GM12878 (cell line): ENCODE data around the gene ADAT3. TPM values are rescaled to one million over a fixed set of nuclear protein-coding genes. Genes with fewer than 3 reads are reported as not detected.

Source experiments
- ATAC-seq: fragments of 200-7000 bp; cut with Tn5 transposase; 3 replicates; pipeline ENCODE4 v1.9.1; 2020; ENCODE audit warnings: mild to moderate bottlenecking, moderate library complexity
- BruUV-seq: library from RNA; stranded (reverse); fragments of 400-500 nt; replicated peaks from 2 replicates; lab custom pipeline; 2021; lab: Mats Ljungman, UMichigan
- CTCF ChIA-PET: fragments of 300-600 bp; sonication (Branson Sonifier 250); formaldehyde crosslinking; extraction: SDS; loops from one replicate; lab custom pipeline; 2021; ENCODE audit warnings: inconsistent platforms; lab: Yijun Ruan, JAX
- POLR2A ChIA-PET: fragments of 350-600 bp; formaldehyde crosslinking; extraction: SDS; loops from one replicate; lab custom pipeline; 2021; ENCODE audit warnings: inconsistent platforms; lab: Charles Lee
- RAD21 ChIA-PET: fragments of 300-600 bp; sonication (Branson Sonifier 250); formaldehyde crosslinking; loops from one replicate; lab custom pipeline; 2023; ENCODE audit warnings: antibody characterized with exemption; ENCODE audit not compliant: unreplicated experiment; lab: Charles Lee
- SMC1A ChIA-PET: fragments of 300-600 bp; sonication (Branson Sonifier 250); formaldehyde crosslinking; loops from one replicate; lab custom pipeline; 2023; ENCODE audit not compliant: unreplicated experiment, uncharacterized antibody; lab: Charles Lee
- DNase-seq: peaks from one replicate; pipeline ENCODE4 v3.0.0-alpha.2; 2011; ENCODE audit warnings: low read depth, low spot score
- FAIRE-seq: peaks from 3 replicates; lab custom pipeline; 2011; peaks lifted over from hg19 to GRCh38; lab: Jason Lieb, UNC
- H2AFZ ChIP-seq: 2 replicates; pipeline ENCODE4 v1.6.0; 2011; ENCODE audit warnings: low read depth, low read length, control low read depth; ENCODE audit not compliant: control insufficient read depth
- H3K27ac ChIP-seq: 2 replicates; pipeline ENCODE4 v1.5.1; 2011; ENCODE audit warnings: control low read depth; ENCODE audit not compliant: control insufficient read depth, insufficient read depth
- H3K27me3 ChIP-seq, 2 experiments: replicated peaks in 1 of 2; 2 replicates each; pipeline versions ENCODE4 v1.6.0 to v1.6.1; 2011; ENCODE audit warnings: low read length in 1 of 2; ENCODE audit not compliant: control insufficient read depth in 2 of 2, insufficient read depth in 2 of 2
- H3K36me3 ChIP-seq, 2 experiments: 2 replicates each; pipeline ENCODE4 v1.5.1; 2011; ENCODE audit warnings: low read length in 1 of 2; ENCODE audit not compliant: control insufficient read depth in 2 of 2, insufficient read depth in 2 of 2
- H3K4me1 ChIP-seq: 2 replicates; pipeline ENCODE4 v1.6.1; 2011; ENCODE audit warnings: mild to moderate bottlenecking, low read length, moderate library complexity, mixed read lengths; ENCODE audit not compliant: control insufficient read depth, insufficient read depth
- H3K4me2 ChIP-seq: 2 replicates; pipeline ENCODE4 v1.6.0; 2011; ENCODE audit warnings: control low read depth; ENCODE audit not compliant: control insufficient read depth, insufficient read depth
- H3K4me3 ChIP-seq: fragments of 200-600 bp; sonication (generic); 2 replicates; pipeline ENCODE4 v1.5.1; 2016
- H3K79me2 ChIP-seq: 2 replicates; pipeline ENCODE4 v1.6.0; 2011; ENCODE audit warnings: low read length; ENCODE audit not compliant: control insufficient read depth, insufficient read depth
- H3K9ac ChIP-seq: 2 replicates; pipeline ENCODE4 v1.8.0; 2011; ENCODE audit warnings: low read length, control low read depth, mixed read lengths; ENCODE audit not compliant: control insufficient read depth, insufficient read depth
- H3K9me3 ChIP-seq: replicated peaks from 3 replicates; pipeline ENCODE4 v1.5.1; 2011; ENCODE audit warnings: mild to moderate bottlenecking, low read length; ENCODE audit not compliant: control insufficient read depth, insufficient read depth
- H4K20me1 ChIP-seq: 2 replicates; pipeline ENCODE4 v1.6.0; 2011; ENCODE audit not compliant: control insufficient read depth, insufficient read depth
- GATAD2B ChIP-seq: fragments of 450-650 bp; conservative IDR thresholded peaks from 2 replicates; pipeline ENCODE4 v1.6.1; 2017; ENCODE audit warnings: low read depth, mild to moderate bottlenecking, moderate library complexity
- SRF ChIP-seq, 2 experiments: IDR thresholded peaks; 2 replicates each; pipeline ENCODE4 v1.6.1; 2011; ENCODE audit warnings: low read depth in 2 of 2, low read length in 2 of 2, mild to moderate bottlenecking in 1 of 2, moderate library complexity in 1 of 2
- STAT3 ChIP-seq: IDR thresholded peaks from 2 replicates; pipeline ENCODE4 v1.6.1; 2011; ENCODE audit warnings: low read depth, low read length, improper control_type of control experiment
- TCF7 ChIP-seq: IDR thresholded peaks from 2 replicates; pipeline ENCODE4 v1.6.1; 2014; ENCODE audit warnings: antibody characterized with exemption, borderline replicate concordance
- WGBS: methylation state at CpG from one replicate; pipeline ENCODE4 v1.1.6; 2016; ENCODE audit warnings: low lambda C conversion rate; ENCODE audit not compliant: insufficient replicate concordance, insufficient coverage; ENCODE audit errors: missing lambda C conversion rate; 5-methylcytosine and 5-hydroxymethylcytosine counted together
- in situ Hi-C: fragments of 300-500 bp; cut with MboI; formaldehyde crosslinking; loops from 9 replicates; pipeline ENCODE4 v1.14.3; 2018; ENCODE audit warnings: mixed read lengths
- intact Hi-C: fragments of 100-400 bp; cut with micrococcal nuclease; formaldehyde crosslinking; loops from one replicate; pipeline ENCODE4 v1.14.2; 2022; ENCODE audit not compliant: unreplicated experiment
- polyA plus RNA-seq, 11 experiments: library from polyadenylated mRNA; depleted of rRNA in 4 of 11; unstranded in 6 of 11; stranded (reverse) in 5 of 11; fragments of >200 nt; fragmentation: Nextera tagmentation in 4 of 11; fragmentation: Illumina TruSeq in 1 of 11; extraction: Ambion mirVana in 4 of 11; extraction: Trizol in 1 of 11; gene quantifications; 1 replicate in 1 of 11; 2 replicates in 10 of 11; pipeline versions ENCODE4 v1.2.1 to v1.2.3, GENCODE V29; 2011 to 2016; ENCODE audit warnings: inconsistent platforms in 2 of 11, missing spikeins in 2 of 11, low read depth in 1 of 11
- total RNA-seq, 4 experiments: library from RNA; depleted of rRNA in 3 of 4; stranded (reverse); fragments of >200 nt in 3 of 4; fragmentation: Illumina TruSeq in 1 of 4; extraction: Trizol in 1 of 4; gene quantifications; 2 replicates each; pipeline versions ENCODE4 v1.2.1 to v1.2.3, GENCODE V29; 2013 to 2021
- TF ChIP-seq, protein P1 (sequence below): fragments of 450-650 bp; conservative IDR thresholded peaks from 2 replicates; pipeline ENCODE4 v1.6.1; 2017; ENCODE audit warnings: mild to moderate bottlenecking, moderate library complexity
- TF ChIP-seq, protein P2 (sequence below): IDR thresholded peaks from 2 replicates; pipeline ENCODE4 v1.6.1; 2012; ENCODE audit warnings: improper control_type of control experiment, low read depth, low read length; ENCODE audit not compliant: insufficient replicate concordance

ADAT3 gene
- total and polyA plus RNA-seq, 10 of the 15 experiments (the other 5 are each of a cell fraction or from before 2014, with no cell fraction given): 0.27 to 11.8 (median 7.7) TPM; not detected in 3

DNA sequence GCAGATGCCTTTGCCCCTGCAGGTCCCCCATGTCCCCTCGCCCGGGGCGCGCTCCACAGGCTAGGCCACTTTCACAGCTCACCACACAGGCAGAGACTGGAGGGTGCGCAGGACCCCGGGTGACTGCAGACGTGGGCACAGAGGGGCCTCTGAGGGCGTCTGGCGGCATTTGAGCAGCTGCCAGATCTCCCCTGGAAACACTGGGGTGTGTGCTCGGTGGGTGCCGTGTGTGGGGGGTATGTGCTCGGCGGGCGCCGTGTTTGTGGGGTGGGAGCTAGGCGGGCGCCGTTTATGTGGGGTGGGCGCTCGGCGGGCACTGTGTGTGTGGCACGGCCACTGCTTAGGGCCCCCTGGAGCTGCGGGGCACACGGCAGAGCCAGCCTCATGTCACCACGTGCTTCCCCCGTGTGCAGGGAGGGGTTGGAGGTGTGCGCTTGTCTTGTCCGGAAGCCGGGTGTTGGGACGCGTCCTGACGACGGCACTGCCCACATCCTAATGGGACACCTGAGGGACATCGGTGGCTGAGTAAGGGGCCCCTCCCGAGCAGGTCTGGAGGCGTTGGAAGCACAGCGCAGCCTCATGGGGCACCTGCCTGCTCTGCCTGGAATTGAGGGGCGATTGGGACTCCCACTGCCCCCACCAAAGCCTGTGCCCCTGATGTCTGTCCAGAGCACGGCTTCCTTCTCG is 52.5 kb downstream of the ADAT3 start:
- H3K27ac ChIP-seq: no peak overlapping the region
- H4K20me1 ChIP-seq: no peaks in the 10 kb centered on the region
- H3K79me2 ChIP-seq: peaks cover 22% of the 10 kb centered on the region
- H3K9ac ChIP-seq: no peak overlapping the region
- RAD21 ChIA-PET: no interaction called here
- intact Hi-C loops: no loop called here
- no peak for DNase-seq
- no peaks in the 10 kb centered on the region for H3K9me3 ChIP-seq
- 97% methylated on average over 40 of the region's 40 CpGs for WGBS
- TF ChIP-seq TCF7 (no peak), STAT3 (no peak)
- TF ChIP-seq, all 136 proteins: peak for 0
- H3K4me1 ChIP-seq: no peaks in the 10 kb centered on the region
- no TSS peak for BruUV-seq
- peaks cover 2 to 25% of the 10 kb centered on the region in 2 experiments; a peak in 3 of 4 replicates for H3K36me3 ChIP-seq
- H3K4me3 ChIP-seq: no peak overlapping the region
- no peaks in the 10 kb centered on the region for H3K27me3 ChIP-seq
- in situ Hi-C loops: no loop called here
- ATAC-seq (no peak), FAIRE-seq (no peak)
- ChIA-PET POLR2A (no interaction called here), SMC1A (no interaction called here), CTCF (no interaction called here)
- H2AFZ ChIP-seq: no peak overlapping the region
- no peak overlapping the region for H3K4me2 ChIP-seq

DNA sequence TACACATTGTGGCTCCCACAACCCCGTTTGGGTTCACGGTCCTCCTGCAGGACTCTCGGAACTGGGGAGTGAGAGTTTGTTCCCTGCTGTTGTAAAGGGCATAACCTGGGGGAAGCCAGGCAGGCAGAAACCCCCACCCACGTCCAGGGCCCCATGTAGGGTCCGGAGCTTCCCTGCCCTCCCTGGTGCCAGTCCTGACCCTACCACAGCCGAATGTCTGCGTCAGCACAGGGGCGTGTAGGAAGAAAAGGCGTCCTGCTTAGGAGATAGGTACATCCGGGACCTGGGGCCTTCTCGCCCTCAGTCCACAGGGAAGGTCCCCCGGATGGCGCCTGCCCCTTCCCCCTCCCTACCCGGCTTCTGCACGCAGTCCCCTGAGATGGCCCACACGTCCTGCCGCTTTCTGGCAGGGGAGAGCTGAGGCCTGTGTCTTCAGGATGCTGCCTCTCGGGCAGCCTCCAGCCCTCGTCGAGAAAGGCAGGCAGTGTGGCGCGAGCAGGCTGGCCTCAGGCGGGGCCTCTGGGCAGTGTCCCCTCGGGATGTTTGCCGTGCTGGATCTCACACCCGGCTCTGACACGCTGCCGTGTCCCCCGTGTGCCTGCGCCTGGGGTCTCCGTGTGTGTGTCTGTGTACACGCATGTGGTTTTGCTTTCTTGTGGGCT is 54.9 kb downstream of the ADAT3 start:
- H3K79me2 ChIP-seq: peaks cover 9% of the 10 kb centered on the region
- intact Hi-C loops: no loop called here
- FAIRE-seq: no peak
- TF ChIP-seq SRF (IDR thresholded peaks at IDR 0.05; ENCODE audit: low read depth in 2 of 2, low read length in 2 of 2) (no peak), GATAD2B (no peak)
- TF ChIP-seq, protein P1, sequence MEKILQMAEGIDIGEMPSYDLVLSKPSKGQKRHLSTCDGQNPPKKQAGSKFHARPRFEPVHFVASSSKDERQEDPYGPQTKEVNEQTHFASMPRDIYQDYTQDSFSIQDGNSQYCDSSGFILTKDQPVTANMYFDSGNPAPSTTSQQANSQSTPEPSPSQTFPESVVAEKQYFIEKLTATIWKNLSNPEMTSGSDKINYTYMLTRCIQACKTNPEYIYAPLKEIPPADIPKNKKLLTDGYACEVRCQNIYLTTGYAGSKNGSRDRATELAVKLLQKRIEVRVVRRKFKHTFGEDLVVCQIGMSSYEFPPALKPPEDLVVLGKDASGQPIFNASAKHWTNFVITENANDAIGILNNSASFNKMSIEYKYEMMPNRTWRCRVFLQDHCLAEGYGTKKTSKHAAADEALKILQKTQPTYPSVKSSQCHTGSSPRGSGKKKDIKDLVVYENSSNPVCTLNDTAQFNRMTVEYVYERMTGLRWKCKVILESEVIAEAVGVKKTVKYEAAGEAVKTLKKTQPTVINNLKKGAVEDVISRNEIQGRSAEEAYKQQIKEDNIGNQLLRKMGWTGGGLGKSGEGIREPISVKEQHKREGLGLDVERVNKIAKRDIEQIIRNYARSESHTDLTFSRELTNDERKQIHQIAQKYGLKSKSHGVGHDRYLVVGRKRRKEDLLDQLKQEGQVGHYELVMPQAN: no peak
- TF ChIP-seq, protein P2, sequence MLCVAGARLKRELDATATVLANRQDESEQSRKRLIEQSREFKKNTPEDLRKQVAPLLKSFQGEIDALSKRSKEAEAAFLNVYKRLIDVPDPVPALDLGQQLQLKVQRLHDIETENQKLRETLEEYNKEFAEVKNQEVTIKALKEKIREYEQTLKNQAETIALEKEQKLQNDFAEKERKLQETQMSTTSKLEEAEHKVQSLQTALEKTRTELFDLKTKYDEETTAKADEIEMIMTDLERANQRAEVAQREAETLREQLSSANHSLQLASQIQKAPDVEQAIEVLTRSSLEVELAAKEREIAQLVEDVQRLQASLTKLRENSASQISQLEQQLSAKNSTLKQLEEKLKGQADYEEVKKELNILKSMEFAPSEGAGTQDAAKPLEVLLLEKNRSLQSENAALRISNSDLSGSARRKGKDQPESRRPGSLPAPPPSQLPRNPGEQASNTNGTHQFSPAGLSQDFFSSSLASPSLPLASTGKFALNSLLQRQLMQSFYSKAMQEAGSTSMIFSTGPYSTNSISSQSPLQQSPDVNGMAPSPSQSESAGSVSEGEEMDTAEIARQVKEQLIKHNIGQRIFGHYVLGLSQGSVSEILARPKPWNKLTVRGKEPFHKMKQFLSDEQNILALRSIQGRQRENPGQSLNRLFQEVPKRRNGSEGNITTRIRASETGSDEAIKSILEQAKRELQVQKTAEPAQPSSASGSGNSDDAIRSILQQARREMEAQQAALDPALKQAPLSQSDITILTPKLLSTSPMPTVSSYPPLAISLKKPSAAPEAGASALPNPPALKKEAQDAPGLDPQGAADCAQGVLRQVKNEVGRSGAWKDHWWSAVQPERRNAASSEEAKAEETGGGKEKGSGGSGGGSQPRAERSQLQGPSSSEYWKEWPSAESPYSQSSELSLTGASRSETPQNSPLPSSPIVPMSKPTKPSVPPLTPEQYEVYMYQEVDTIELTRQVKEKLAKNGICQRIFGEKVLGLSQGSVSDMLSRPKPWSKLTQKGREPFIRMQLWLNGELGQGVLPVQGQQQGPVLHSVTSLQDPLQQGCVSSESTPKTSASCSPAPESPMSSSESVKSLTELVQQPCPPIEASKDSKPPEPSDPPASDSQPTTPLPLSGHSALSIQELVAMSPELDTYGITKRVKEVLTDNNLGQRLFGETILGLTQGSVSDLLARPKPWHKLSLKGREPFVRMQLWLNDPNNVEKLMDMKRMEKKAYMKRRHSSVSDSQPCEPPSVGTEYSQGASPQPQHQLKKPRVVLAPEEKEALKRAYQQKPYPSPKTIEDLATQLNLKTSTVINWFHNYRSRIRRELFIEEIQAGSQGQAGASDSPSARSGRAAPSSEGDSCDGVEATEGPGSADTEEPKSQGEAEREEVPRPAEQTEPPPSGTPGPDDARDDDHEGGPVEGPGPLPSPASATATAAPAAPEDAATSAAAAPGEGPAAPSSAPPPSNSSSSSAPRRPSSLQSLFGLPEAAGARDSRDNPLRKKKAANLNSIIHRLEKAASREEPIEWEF: no peak

More for the DNA sequence above, 54.9 kb downstream of the ADAT3 start:
- Histone ChIP-seq H3K4me2 (no peak overlapping the region), H4K20me1 (no peaks in the 10 kb centered on the region), H3K36me3 (peaks cover 0 to 11% of the 10 kb centered on the region in 2 experiments; a peak in 3 of 4 replicates), H2AFZ (no peak overlapping the region), H3K9ac (no peak overlapping the region), H3K27ac (no peak overlapping the region), H3K27me3 (no peaks in the 10 kb centered on the region), H3K9me3 (no peaks in the 10 kb centered on the region), H3K4me3 (no peak overlapping the region), H3K4me1 (no peaks in the 10 kb centered on the region)
- CTCF ChIA-PET: no interaction called here
- DNase-seq: no peak
- ATAC-seq: no peak
- WGBS: 93% methylated on average over 22 of the region's 32 CpGs
- SMC1A ChIA-PET: no interaction called here
- in situ Hi-C loops: no loop called here
- POLR2A ChIA-PET: no interaction called here
- no TSS peak for BruUV-seq
- RAD21 ChIA-PET: no interaction called here
